NCI-H345 (cell line): ENCODE measurements around the gene HRCT1.
"Not testable (repeated sequence)": the region's sequence is repeated elsewhere in the genome, so short reads cannot be mapped to it uniquely, and the experiment has no call there.

Source experiments
- DNase-seq: peaks from one replicate; lab custom pipeline; 2025; lab: John Stamatoyannopoulos, UW

The HRCT1 gene

GRCh38 chr9:35905912-35906679 lies at the start of gene HRCT1:
Gene HRCT1 (plus strand): TSS chr9:35906202. CDS start chr9:35906288, 86 bp downstream.
- DNase-seq, result peak; percentile 72

- DNase-seq, result no peak
Observed at GRCh38 chr9:35856206-35856605, 49.8 kb upstream of the HRCT1 start.

GRCh38 chr9:35856882-35857281 lies 49.1 kb upstream of the HRCT1 start:
- DNase-seq, result no peak

- no peak for DNase-seq
Observed at GRCh38 chr9:35858458-35858857, 47.5 kb upstream of the HRCT1 start.

- no peak for DNase-seq
Observed at GRCh38 chr9:35859310-35859989, 46.6 kb upstream of the HRCT1 start.

GRCh38 chr9:35859990-35860339 lies 46.0 kb upstream of the HRCT1 start:
- DNase-seq, result no peak

GRCh38 chr9:35861161-35861897 lies 44.7 kb upstream of the HRCT1 start:
- DNase-seq, result no peak

GRCh38 chr9:35862328-35862727 lies 43.7 kb upstream of the HRCT1 start:
- no peak for DNase-seq

- no peak for DNase-seq
Observed at GRCh38 chr9:35863583-35863982, 42.4 kb upstream of the HRCT1 start.

GRCh38 chr9:35864695-35865255 lies 41.2 kb upstream of the HRCT1 start:
- DNase-seq, result no peak

GRCh38 chr9:35867538-35867937 lies 38.5 kb upstream of the HRCT1 start:
- no peak for DNase-seq

GRCh38 chr9:35868933-35869332 lies 37.1 kb upstream of the HRCT1 start:
- no peak for DNase-seq

GRCh38 chr9:35869621-35870216 lies 36.3 kb upstream of the HRCT1 start:
- DNase-seq, result no peak

GRCh38 chr9:35870351-35870923 lies 35.6 kb upstream of the HRCT1 start, which contains the start of gene OR13J1:
Gene OR13J1 (minus strand): TSS chr9:35870401. CDS start chr9:35870401, 0 bp downstream.
- no peak for DNase-seq

GRCh38 chr9:35871545-35871944 lies 34.5 kb upstream of the HRCT1 start:
- no peak for DNase-seq

- no peak for DNase-seq
Observed at GRCh38 chr9:35872505-35872904, 33.5 kb upstream of the HRCT1 start.

- DNase-seq, result peak; percentile 73
Observed at GRCh38 chr9:35882263-35882848, 23.6 kb upstream of the HRCT1 start.

GRCh38 chr9:35882996-35883395 lies 23.0 kb upstream of the HRCT1 start:
- no peak for DNase-seq

- DNase-seq, result not testable (repeated sequence)
Observed at GRCh38 chr9:35884908-35885307, 21.1 kb upstream of the HRCT1 start.

GRCh38 chr9:35891646-35892045 lies 14.4 kb upstream of the HRCT1 start:
- DNase-seq, result no peak

GRCh38 chr9:35892051-35892450 lies 14.0 kb upstream of the HRCT1 start:
- no peak for DNase-seq
